Measurements from ENCODE around the gene TRIM43. TPM values are rescaled to one million over a fixed set of nuclear protein-coding genes. Genes with fewer than 3 reads are reported as not detected.
"Not testable (repeated sequence)": the region's sequence is repeated elsewhere in the genome, so short reads cannot be mapped to it uniquely, and the experiment has no call there.

The TRIM43 gene
- 2.3 TPM for total RNA-seq (ENCODE audit: unreplicated experiment)
- long read RNA-seq, partial matches to known transcripts = 0 of 1 reads
- long read RNA-seq, other reads (novel, unspliced or antisense) = 1 of 1 reads

GRCh38 chr2:95591701-95592100, at the start of gene TRIM43:
Gene TRIM43, plus strand, starts transcription at chr2:95592001. Its CDS starts 2,023 bp downstream, at chr2:95594024.
- H3K36me3 Mint-ChIP-seq (ENCODE audit: unreplicated experiment); H3K27me3 Mint-ChIP-seq (ENCODE audit: unreplicated experiment); H3K4me3 Mint-ChIP-seq (ENCODE audit: unreplicated experiment): not testable (repeated sequence)

DNA sequence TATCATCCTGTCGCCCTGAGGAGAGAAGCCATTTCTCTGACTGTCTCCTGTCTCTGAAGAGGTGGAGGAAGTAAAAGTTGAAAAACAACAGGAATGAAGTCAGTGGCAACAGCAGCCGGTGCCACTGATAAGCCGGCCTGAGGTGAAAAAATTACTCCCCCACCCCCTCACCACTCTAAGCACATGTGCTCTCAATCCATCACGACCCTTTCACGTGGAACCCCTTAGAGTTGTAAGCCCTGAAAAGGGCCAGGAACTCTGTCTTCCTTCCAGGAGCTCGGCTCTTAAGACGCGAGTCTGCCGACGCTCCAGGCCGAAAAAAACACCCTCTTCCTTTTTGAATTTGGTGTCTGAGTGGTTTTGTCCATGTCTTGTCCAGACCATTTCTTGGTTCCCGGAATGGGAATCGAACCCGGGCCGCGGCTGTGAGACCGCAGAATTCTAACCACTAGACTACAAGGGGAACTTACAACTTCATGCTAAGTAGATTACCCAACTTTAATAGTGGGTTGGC, 40.7 kb upstream of the TRIM43 start:
- H3K27me3 Mint-ChIP-seq (ENCODE audit: unreplicated experiment) = peaks cover 2% of the 10 kb centered on the region
- no peak for TF ChIP-seq CTCF (IDR thresholded peaks at IDR 0.05; ENCODE audit: partially characterized antibody, unreplicated experiment)
- H3K4me3 Mint-ChIP-seq (ENCODE audit: unreplicated experiment) = no peak overlapping the region
- no peaks in the 10 kb centered on the region for H3K36me3 Mint-ChIP-seq (ENCODE audit: unreplicated experiment)
- no peak for DNase-seq
- H3K4me1 Mint-ChIP-seq (ENCODE audit: low read depth, unreplicated experiment) = peaks cover 2% of the 10 kb centered on the region
- H3K27ac Mint-ChIP-seq (ENCODE audit: unreplicated experiment) = no peak overlapping the region
- no peaks in the 10 kb centered on the region for H3K9me3 Mint-ChIP-seq (ENCODE audit: unreplicated experiment)

More at GRCh38 chr2:95591701-95592100, at the start of gene TRIM43:
- not testable (repeated sequence) for DNase-seq; H3K4me1 Mint-ChIP-seq (ENCODE audit: low read depth, unreplicated experiment); H3K9me3 Mint-ChIP-seq (ENCODE audit: unreplicated experiment); H3K27ac Mint-ChIP-seq (ENCODE audit: unreplicated experiment)

GRCh38 chr2:95552911-95553310, 38.9 kb upstream of the TRIM43 start:
- peaks cover 2% of the 10 kb centered on the region for H3K27me3 Mint-ChIP-seq (ENCODE audit: unreplicated experiment)
- peaks cover 2% of the 10 kb centered on the region for H3K4me1 Mint-ChIP-seq (ENCODE audit: low read depth, unreplicated experiment)
- no peak overlapping the region for H3K4me3 Mint-ChIP-seq (ENCODE audit: unreplicated experiment)
- H3K9me3 Mint-ChIP-seq (ENCODE audit: unreplicated experiment) = no peaks in the 10 kb centered on the region
- TF ChIP-seq CTCF (IDR thresholded peaks at IDR 0.05; ENCODE audit: partially characterized antibody, unreplicated experiment) = no peak
- DNase-seq = no peak
- H3K36me3 Mint-ChIP-seq (ENCODE audit: unreplicated experiment) = no peaks in the 10 kb centered on the region
- H3K27ac Mint-ChIP-seq (ENCODE audit: unreplicated experiment) = no peak overlapping the region

DNA sequence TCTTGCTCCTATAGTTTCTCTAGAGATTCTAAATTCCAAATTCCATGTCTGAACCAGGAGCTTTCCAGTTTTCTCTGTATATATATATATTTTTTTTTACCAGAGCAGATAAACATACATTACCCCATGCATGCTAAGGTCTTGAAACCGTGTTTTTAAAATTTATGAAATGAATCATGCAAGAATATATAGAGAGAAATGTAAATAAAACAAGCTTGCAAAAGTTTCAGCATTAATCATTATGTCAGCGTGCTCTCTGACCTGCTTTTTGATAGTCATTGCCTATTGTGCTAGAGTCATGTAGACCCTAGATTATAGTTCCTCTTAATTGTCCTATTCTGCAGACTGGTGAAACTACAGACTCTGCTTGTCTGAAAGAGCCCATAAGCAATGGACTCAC, 22.6 kb upstream of the TRIM43 start:
- no peak for TF ChIP-seq CTCF (IDR thresholded peaks at IDR 0.05; ENCODE audit: partially characterized antibody, unreplicated experiment)
- H3K4me3 Mint-ChIP-seq (ENCODE audit: unreplicated experiment) = no peak overlapping the region
- no peaks in the 10 kb centered on the region for H3K36me3 Mint-ChIP-seq (ENCODE audit: unreplicated experiment)

GRCh38 chr2:95573866-95574265, 17.9 kb upstream of the TRIM43 start:
- Mint-ChIP-seq H3K36me3 (ENCODE audit: unreplicated experiment) (no peaks in the 10 kb centered on the region), H3K4me1 (ENCODE audit: low read depth, unreplicated experiment) (no peaks in the 10 kb centered on the region), H3K27me3 (ENCODE audit: unreplicated experiment) (no peaks in the 10 kb centered on the region), H3K27ac (ENCODE audit: unreplicated experiment) (no peak overlapping the region), H3K9me3 (ENCODE audit: unreplicated experiment) (no peaks in the 10 kb centered on the region), H3K4me3 (ENCODE audit: unreplicated experiment) (no peak overlapping the region)
- DNase-seq = no peak
- no peak for TF ChIP-seq CTCF (IDR thresholded peaks at IDR 0.05; ENCODE audit: partially characterized antibody, unreplicated experiment)

More for the DNA sequence above, 22.6 kb upstream of the TRIM43 start:
- H3K4me1 Mint-ChIP-seq (ENCODE audit: low read depth, unreplicated experiment) = no peaks in the 10 kb centered on the region
- no peaks in the 10 kb centered on the region for H3K9me3 Mint-ChIP-seq (ENCODE audit: unreplicated experiment)
- peaks cover 2% of the 10 kb centered on the region for H3K27me3 Mint-ChIP-seq (ENCODE audit: unreplicated experiment)
- H3K27ac Mint-ChIP-seq (ENCODE audit: unreplicated experiment) = no peak overlapping the region
- DNase-seq = no peak
